OCI-LY7 (cell line): ENCODE measurements around the gene SLC43A2. TPM values are rescaled to one million over a fixed set of nuclear protein-coding genes. Genes with fewer than 3 reads are reported as not detected.

Experiments used
- BruUV-seq: library from RNA; stranded (reverse); fragments of 400-500 nt; replicated peaks from 2 replicates; lab custom pipeline; 2021; lab: Mats Ljungman, UMichigan
- CTCF ChIA-PET: fragments of 300-600 bp; sonication (Branson Sonifier 250); formaldehyde crosslinking; loops from one replicate; lab custom pipeline; 2022; ENCODE audit warnings: antibody characterized with exemption; ENCODE audit not compliant: unreplicated experiment; lab: Charles Lee
- POLR2A ChIA-PET: fragments of 300-600 bp; sonication (Branson Sonifier 250); formaldehyde crosslinking; loops from one replicate; lab custom pipeline; 2022; ENCODE audit warnings: antibody characterized with exemption; lab: Charles Lee
- DNase-seq: peaks from one replicate; pipeline ENCODE4 v3.0.0-alpha.2; 2015; ENCODE audit warnings: low spot score
- H2AFZ ChIP-seq: fragments of 200-600 bp; sonication (generic), shearing (Covaris generic); 2 replicates; pipeline ENCODE4 v1.6.1; 2014; ENCODE audit warnings: mild to moderate bottlenecking, antibody characterized with exemption, low read length, moderate library complexity
- H3K27ac ChIP-seq: fragments of 200-600 bp; sonication (generic); 2 replicates; pipeline ENCODE4 v1.5.1; 2014; ENCODE audit warnings: mixed run types, low read depth, mild to moderate bottlenecking, moderate library complexity, low read length, inconsistent platforms; ENCODE audit not compliant: poor library complexity, severe bottlenecking
- H3K36me3 ChIP-seq: fragments of 200-600 bp; sonication (generic); 2 replicates; pipeline ENCODE4 v1.6.1; 2014; ENCODE audit warnings: mild to moderate bottlenecking, antibody characterized with exemption, low read length, moderate library complexity, mixed read lengths; ENCODE audit not compliant: insufficient read depth
- H3K4me1 ChIP-seq: fragments of 200-600 bp; sonication (generic); 2 replicates; pipeline ENCODE4 v1.5.1; 2014; ENCODE audit warnings: mild to moderate bottlenecking, low read length; ENCODE audit not compliant: insufficient read depth, poor library complexity, severe bottlenecking
- H3K4me2 ChIP-seq: fragments of 200-600 bp; sonication (generic); 2 replicates; pipeline ENCODE4 v1.6.1; 2014; ENCODE audit warnings: mild to moderate bottlenecking, low read length
- H3K4me3 ChIP-seq: fragments of 200-600 bp; sonication (generic); 2 replicates; pipeline ENCODE4 v1.5.1; 2014; ENCODE audit warnings: mild to moderate bottlenecking, low read depth, low read length; ENCODE audit not compliant: poor library complexity, severe bottlenecking
- H3K79me2 ChIP-seq: fragments of 200-600 bp; sonication (generic); 2 replicates; pipeline ENCODE4 v1.6.1; 2016; ENCODE audit warnings: low read depth, mild to moderate bottlenecking, low read length, moderate library complexity, mixed read lengths; ENCODE audit not compliant: insufficient read depth
- H3K9me2 ChIP-seq: fragments of 200-600 bp; sonication (generic); 2 replicates; pipeline ENCODE4 v1.6.1; 2016; ENCODE audit warnings: mild to moderate bottlenecking, low read length, mixed read lengths; ENCODE audit not compliant: insufficient read depth
- H3K9me3 ChIP-seq: fragments of 200-600 bp; sonication (generic); 2 replicates; pipeline ENCODE4 v1.6.1; 2014; ENCODE audit warnings: mild to moderate bottlenecking, mixed run types, low read length, mixed read lengths
- H4K20me1 ChIP-seq: fragments of 200-600 bp; sonication (generic); 2 replicates; pipeline ENCODE4 v1.6.1; 2014; ENCODE audit warnings: mild to moderate bottlenecking, antibody characterized with exemption, low read length, moderate library complexity, mixed read lengths; ENCODE audit not compliant: insufficient read depth
- EZH2phosphoT487 ChIP-seq: fragments of 200-600 bp; sonication (generic); IDR thresholded peaks from 2 replicates; pipeline ENCODE4 v1.6.1; 2018; ENCODE audit warnings: low read depth, borderline replicate concordance, mild to moderate bottlenecking, mixed run types, antibody characterized with exemption, low read length, moderate library complexity, mixed read lengths
- intact Hi-C: fragments of 100-400 bp; cut with micrococcal nuclease; formaldehyde crosslinking; loops from one replicate; pipeline ENCODE4 v1.10.0; 2022; ENCODE audit not compliant: unreplicated experiment
- total RNA-seq, 2 experiments: library from RNA; depleted of rRNA in 1 of 2; stranded (reverse); fragments of >200 nt in 1 of 2; shearing (Covaris generic) in 1 of 2; gene quantifications; 2 replicates each; pipeline ENCODE4 v1.2.3, GENCODE V29; 2014 to 2022
- TF ChIP-seq, protein P1 (sequence below): fragments of 200-600 bp; sonication (generic); conservative IDR thresholded peaks from 2 replicates; pipeline ENCODE4 v1.5.1; 2014; ENCODE audit warnings: mild to moderate bottlenecking, antibody characterized with exemption, low read length, moderate library complexity, mixed read lengths

SLC43A2 gene
- total RNA-seq, 2 experiments from 2014 or later, result 9.2 to 17.1 TPM

DNA sequence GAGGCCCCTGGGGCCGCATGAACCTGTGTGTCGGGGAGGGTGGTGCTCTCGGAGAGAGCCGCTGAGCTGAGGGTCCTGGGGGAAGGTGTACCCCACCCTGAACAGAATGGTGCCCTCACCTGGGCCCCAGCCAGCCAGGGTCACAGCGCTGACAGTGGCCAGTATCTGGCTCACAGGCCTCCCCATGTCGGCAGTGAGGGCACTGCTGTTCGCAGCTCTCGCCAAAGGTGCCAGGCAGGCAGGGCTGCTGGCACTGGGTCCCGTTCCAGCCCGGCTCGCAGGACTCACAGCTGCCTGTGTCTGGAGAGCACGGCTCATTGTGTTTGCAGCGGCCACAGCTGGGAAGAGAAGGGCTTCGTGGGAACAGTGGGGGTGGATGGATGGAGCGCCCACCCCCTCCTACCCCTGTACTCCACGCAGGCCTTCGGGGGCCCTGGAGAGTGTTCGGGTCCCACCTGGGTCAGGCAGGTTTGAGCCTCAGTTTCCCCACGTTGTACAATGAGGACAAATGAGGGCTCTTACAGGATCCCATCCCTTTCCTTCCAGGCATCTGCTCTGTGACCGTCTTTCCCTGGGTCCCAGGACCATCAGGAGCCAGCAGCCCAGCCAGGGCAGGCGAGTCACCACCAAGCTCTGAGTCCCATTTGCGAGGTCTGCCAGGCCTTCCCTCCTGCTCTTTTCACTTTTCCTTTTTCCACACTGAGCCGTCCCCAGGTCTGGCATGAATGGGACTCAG is 11.9 kb upstream of the SLC43A2 start:
- no TSS peak for BruUV-seq
- DNase-seq, result no peak
- TF ChIP-seq, protein P1, sequence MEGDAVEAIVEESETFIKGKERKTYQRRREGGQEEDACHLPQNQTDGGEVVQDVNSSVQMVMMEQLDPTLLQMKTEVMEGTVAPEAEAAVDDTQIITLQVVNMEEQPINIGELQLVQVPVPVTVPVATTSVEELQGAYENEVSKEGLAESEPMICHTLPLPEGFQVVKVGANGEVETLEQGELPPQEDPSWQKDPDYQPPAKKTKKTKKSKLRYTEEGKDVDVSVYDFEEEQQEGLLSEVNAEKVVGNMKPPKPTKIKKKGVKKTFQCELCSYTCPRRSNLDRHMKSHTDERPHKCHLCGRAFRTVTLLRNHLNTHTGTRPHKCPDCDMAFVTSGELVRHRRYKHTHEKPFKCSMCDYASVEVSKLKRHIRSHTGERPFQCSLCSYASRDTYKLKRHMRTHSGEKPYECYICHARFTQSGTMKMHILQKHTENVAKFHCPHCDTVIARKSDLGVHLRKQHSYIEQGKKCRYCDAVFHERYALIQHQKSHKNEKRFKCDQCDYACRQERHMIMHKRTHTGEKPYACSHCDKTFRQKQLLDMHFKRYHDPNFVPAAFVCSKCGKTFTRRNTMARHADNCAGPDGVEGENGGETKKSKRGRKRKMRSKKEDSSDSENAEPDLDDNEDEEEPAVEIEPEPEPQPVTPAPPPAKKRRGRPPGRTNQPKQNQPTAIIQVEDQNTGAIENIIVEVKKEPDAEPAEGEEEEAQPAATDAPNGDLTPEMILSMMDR, result no peak
- no peak for TF ChIP-seq EZH2phosphoT487
- ChIA-PET CTCF (no interaction called here), POLR2A (no interaction called here)
- Histone ChIP-seq H4K20me1 (no peaks in the 10 kb centered on the region), H3K79me2 (no peaks in the 10 kb centered on the region), H3K4me3 (no peak overlapping the region), H3K9me2 (no peaks in the 10 kb centered on the region), H2AFZ (no peak overlapping the region), H3K27ac (no peak overlapping the region), H3K9me3 (no peaks in the 10 kb centered on the region), H3K36me3 (no peaks in the 10 kb centered on the region), H3K4me1 (peaks cover 27% of the 10 kb centered on the region), H3K4me2 (no peak overlapping the region)
- intact Hi-C loops, result no loop called here

DNA sequence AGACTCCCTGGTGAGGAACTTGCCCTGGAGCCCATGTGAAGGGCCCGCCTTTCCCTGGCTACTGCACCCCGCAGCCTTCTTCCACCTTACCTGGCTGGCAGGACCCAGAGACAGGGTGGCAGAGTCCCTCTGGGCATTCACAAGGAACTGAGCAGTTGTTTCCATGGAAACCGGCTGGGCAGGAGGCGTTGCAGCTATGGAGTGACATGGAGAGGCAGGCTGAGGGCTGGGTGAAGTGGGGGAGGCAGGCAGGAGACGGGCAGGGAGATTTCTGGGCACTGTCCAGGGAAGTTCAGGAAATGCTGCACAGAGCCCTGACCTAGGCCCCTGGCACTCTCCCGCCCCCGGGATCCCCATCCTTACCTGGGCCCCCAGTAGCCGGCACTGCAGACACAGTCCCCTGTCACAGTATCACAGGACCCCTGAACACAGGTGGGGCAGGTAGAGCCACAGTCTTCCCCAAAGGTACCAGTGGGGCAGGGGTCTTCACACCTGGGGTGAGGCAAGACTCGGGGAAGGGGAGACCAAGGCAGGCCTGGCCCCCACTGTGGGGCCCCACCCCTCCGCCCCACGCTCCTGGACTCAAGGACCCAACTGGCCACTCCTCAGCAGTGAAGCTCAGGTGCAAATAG is 11.0 kb upstream of the SLC43A2 start:
- Histone ChIP-seq H3K4me2 (no peak overlapping the region), H3K36me3 (no peaks in the 10 kb centered on the region), H3K9me3 (no peaks in the 10 kb centered on the region), H4K20me1 (no peaks in the 10 kb centered on the region), H3K79me2 (no peaks in the 10 kb centered on the region), H3K9me2 (no peaks in the 10 kb centered on the region), H3K4me3 (no peak overlapping the region), H3K4me1 (peaks cover 27% of the 10 kb centered on the region), H2AFZ (no peak overlapping the region), H3K27ac (no peak overlapping the region)
- ChIA-PET CTCF (no interaction called here), POLR2A (interaction anchor here (0.6 kb wide), 1 partner anchor 103 kb away, joined by 3 read pairs; no protein-coding TSS in a partner anchor)
- intact Hi-C loops, result no loop called here
- no peak for TF ChIP-seq EZH2phosphoT487
- no TSS peak for BruUV-seq
- no peak for DNase-seq

DNA sequence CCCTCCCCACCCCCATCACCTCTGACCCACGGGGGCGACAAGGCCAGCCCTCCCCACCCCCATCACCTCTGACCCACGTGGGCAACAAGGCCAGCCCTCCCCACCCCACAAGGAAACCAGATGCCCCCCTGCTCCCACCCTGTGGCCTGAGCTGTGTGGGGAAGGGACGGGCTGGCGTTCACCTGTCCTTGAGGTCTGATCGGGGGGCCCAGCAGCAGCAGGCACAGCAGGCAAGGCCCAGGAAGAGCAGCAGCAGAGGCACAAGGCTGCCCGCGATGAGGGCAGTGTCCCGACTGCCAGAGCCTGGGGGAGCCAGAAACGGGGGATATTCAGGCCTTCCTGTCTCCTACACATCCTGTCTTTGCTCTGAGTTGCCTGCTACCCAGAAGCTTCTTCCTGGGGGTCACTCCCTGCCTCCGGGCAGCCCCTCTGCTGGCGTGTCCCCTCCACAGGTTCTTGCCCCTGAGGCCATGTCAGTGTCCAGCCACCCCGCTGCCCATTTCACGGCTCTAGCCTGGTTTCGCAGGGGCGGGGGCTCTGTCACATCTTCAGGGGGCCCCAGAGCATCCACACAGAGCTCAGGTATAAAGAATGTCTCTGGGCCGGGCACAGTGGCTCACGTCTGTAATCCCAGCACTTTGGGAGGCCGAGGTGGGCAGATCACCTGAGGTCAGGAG is 10.1 kb upstream of the SLC43A2 start:
- no peaks in the 10 kb centered on the region for H3K36me3 ChIP-seq
- peaks cover 18% of the 10 kb centered on the region for H3K4me1 ChIP-seq
- H3K4me3 ChIP-seq, result no peak overlapping the region
- no peaks in the 10 kb centered on the region for H3K9me2 ChIP-seq
- no peak overlapping the region for H3K4me2 ChIP-seq
- no peaks in the 10 kb centered on the region for H3K79me2 ChIP-seq
- TF ChIP-seq, protein P1, result no peak
- no peak for TF ChIP-seq EZH2phosphoT487
- intact Hi-C loops, result no loop called here
- no peaks in the 10 kb centered on the region for H3K9me3 ChIP-seq
- no peaks in the 10 kb centered on the region for H4K20me1 ChIP-seq
- CTCF ChIA-PET, result no interaction called here
- no peak overlapping the region for H3K27ac ChIP-seq
- H2AFZ ChIP-seq, result no peak overlapping the region; the same call in 1 of the 2 replicates
- POLR2A ChIA-PET, result interaction anchor here (0.6 kb wide), 1 partner anchor 224 kb away, joined by 4 read pairs; no protein-coding TSS in a partner anchor
- BruUV-seq, result no TSS peak
- DNase-seq, result no peak
